ENCODE results near the gene SLC12A8.

SLC12A8 gene

GRCh38 chr3:125212509-125213363 lies at the start of gene SLC12A8:
SLC12A8 (minus strand) TSS chr3:125212748; CDS start chr3:125211349, 1,399 bp downstream.
- DNase-seq = no peak

- no peak for DNase-seq
Measured at GRCh38 chr3:125262161-125262560, 49.6 kb upstream of the SLC12A8 start.

GRCh38 chr3:125261031-125261430 lies 48.5 kb upstream of the SLC12A8 start:
- DNase-seq = no peak

GRCh38 chr3:125260158-125260557 lies 47.6 kb upstream of the SLC12A8 start:
- DNase-seq = no peak

- DNase-seq = no peak
Measured at GRCh38 chr3:125257536-125257935, 45.0 kb upstream of the SLC12A8 start.

- DNase-seq = no peak
Measured at GRCh38 chr3:125256675-125257074, 44.1 kb upstream of the SLC12A8 start.

- DNase-seq = no peak
Measured at GRCh38 chr3:125250973-125251372, 38.4 kb upstream of the SLC12A8 start.

- DNase-seq = no peak
Measured at GRCh38 chr3:125246237-125246636, 33.7 kb upstream of the SLC12A8 start.

GRCh38 chr3:125245521-125245920 lies 33.0 kb upstream of the SLC12A8 start:
- DNase-seq = no peak

GRCh38 chr3:125240496-125240895 lies 27.9 kb upstream of the SLC12A8 start:
- DNase-seq = no peak

- no peak for DNase-seq
Measured at GRCh38 chr3:125239266-125239665, 26.7 kb upstream of the SLC12A8 start.

GRCh38 chr3:125238759-125239158 lies 26.2 kb upstream of the SLC12A8 start:
- no peak for DNase-seq

- no peak for DNase-seq
Measured at GRCh38 chr3:125236331-125236903, 23.9 kb upstream of the SLC12A8 start.

GRCh38 chr3:125234831-125235230 lies 22.3 kb upstream of the SLC12A8 start:
- DNase-seq = no peak

- DNase-seq = no peak
Measured at GRCh38 chr3:125232401-125232800, 19.9 kb upstream of the SLC12A8 start.

GRCh38 chr3:125231895-125232294 lies 19.3 kb upstream of the SLC12A8 start:
- no peak for DNase-seq

GRCh38 chr3:125229707-125230106 lies 17.2 kb upstream of the SLC12A8 start:
- DNase-seq = no peak

- DNase-seq = no peak
Measured at GRCh38 chr3:125229168-125229567, 16.6 kb upstream of the SLC12A8 start.

GRCh38 chr3:125221831-125222230 lies 9.3 kb upstream of the SLC12A8 start:
- no peak for DNase-seq

- DNase-seq = no peak
Measured at GRCh38 chr3:125220727-125221429, 8.3 kb upstream of the SLC12A8 start.

- no peak for DNase-seq
Measured at GRCh38 chr3:125220183-125220582, 7.6 kb upstream of the SLC12A8 start.

GRCh38 chr3:125219261-125219701 lies 6.7 kb upstream of the SLC12A8 start:
- DNase-seq = no peak

GRCh38 chr3:125214738-125215137 lies 2.2 kb upstream of the SLC12A8 start:
- no peak for DNase-seq

Measured in activated gamma-delta T cell treated with Interleukin-2 at 50 U/mL for 16 hours (primary cell).